NOMO-1 treated with DMSO at 0.1 percent for 48 hours (cell line): ENCODE data around the gene ARHGAP26.

Experiments
- DNase-seq: peaks from one replicate; lab custom pipeline; 2025; ENCODE audit not compliant: unreplicated experiment; lab: John Stamatoyannopoulos, UW

Gene ARHGAP26

GRCh38 chr5:143210576-143210975, 440.4 kb downstream of the ARHGAP26 start:
- DNase-seq, result no peak

- DNase-seq, result no peak
Observed at GRCh38 chr5:143212261-143212660, 442.1 kb downstream of the ARHGAP26 start.

GRCh38 chr5:143213231-143213850, 443.2 kb downstream of the ARHGAP26 start:
- no peak for DNase-seq

- DNase-seq, result no peak
Observed at GRCh38 chr5:143213851-143214363, 443.7 kb downstream of the ARHGAP26 start.

GRCh38 chr5:143214458-143214857, 444.3 kb downstream of the ARHGAP26 start:
- no peak for DNase-seq

GRCh38 chr5:143214890-143215289, 444.7 kb downstream of the ARHGAP26 start:
- no peak for DNase-seq

GRCh38 chr5:143215690-143216089, 445.5 kb downstream of the ARHGAP26 start:
- DNase-seq, result peak; percentile 77

- peak; percentile 63 for DNase-seq
Observed at GRCh38 chr5:143216211-143216610, 446.0 kb downstream of the ARHGAP26 start.

- DNase-seq, result peak; percentile 69
Observed at GRCh38 chr5:143217065-143217803, 447.1 kb downstream of the ARHGAP26 start.

- no peak for DNase-seq
Observed at GRCh38 chr5:143217804-143218160, 447.6 kb downstream of the ARHGAP26 start.

- no peak for DNase-seq
Observed at GRCh38 chr5:143218517-143219170, 448.5 kb downstream of the ARHGAP26 start.

- DNase-seq, result no peak
Observed at GRCh38 chr5:143219696-143220095, 449.5 kb downstream of the ARHGAP26 start.

- no peak for DNase-seq
Observed at GRCh38 chr5:143220748-143221251, 450.6 kb downstream of the ARHGAP26 start.

GRCh38 chr5:143222287-143223231, 452.4 kb downstream of the ARHGAP26 start:
- peak; percentile 91 for DNase-seq

GRCh38 chr5:143224672-143225071, 454.5 kb downstream of the ARHGAP26 start:
- DNase-seq, result no peak

GRCh38 chr5:143225511-143225910, 455.3 kb downstream of the ARHGAP26 start:
- no peak for DNase-seq

GRCh38 chr5:143226361-143226760, 456.2 kb downstream of the ARHGAP26 start:
- no peak for DNase-seq

GRCh38 chr5:143226872-143227271, 456.7 kb downstream of the ARHGAP26 start:
- no peak for DNase-seq

- DNase-seq, result no peak
Observed at GRCh38 chr5:143227301-143227700, 457.1 kb downstream of the ARHGAP26 start.

GRCh38 chr5:143228597-143229293, 458.6 kb downstream of the ARHGAP26 start:
- no peak for DNase-seq
